Measurements from ENCODE around the gene TRIM71.

GRCh38 chr3:32780735-32781210, 37.0 kb upstream of the TRIM71 start:
- no peak for TF ChIP-seq CTCF (IDR thresholded peaks at IDR 0.05)
- no peak for TF ChIP-seq EP300 (IDR thresholded peaks at IDR 0.05)
- no peak for TF ChIP-seq POLR2A (IDR thresholded peaks at IDR 0.05)
